GM21717 (cell line): ENCODE data around the gene ERO1B.
"Not testable (repeated sequence)": the region's sequence is repeated elsewhere in the genome, so short reads cannot be mapped to it uniquely, and the experiment has no call there.

Experiments used
- ATAC-seq: cut with Tn5 transposase; IDR thresholded peaks from one replicate; pipeline ENCODE4 v1.9.1; 2021; ENCODE audit warnings: mild to moderate bottlenecking, moderate library complexity; ENCODE audit not compliant: unreplicated experiment

ERO1B gene

GRCh38 chr1:236193184-236193583 lies 88.6 kb downstream of the ERO1B start:
- no peak for ATAC-seq

- not testable (repeated sequence) for ATAC-seq
These were observed 93.7 kb downstream of the ERO1B start for GRCh38 chr1:236188084-236188483.

GRCh38 chr1:236186471-236186870 lies 95.3 kb downstream of the ERO1B start:
- not testable (repeated sequence) for ATAC-seq

- ATAC-seq, result no peak
These were observed 96.1 kb downstream of the ERO1B start for GRCh38 chr1:236185687-236186086.

- no peak for ATAC-seq
These were observed 100.7 kb downstream of the ERO1B start for GRCh38 chr1:236181059-236181458.

- ATAC-seq, result no peak
These were observed 102.1 kb downstream of the ERO1B start for GRCh38 chr1:236179634-236180033.

- no peak for ATAC-seq
These were observed 105.1 kb downstream of the ERO1B start for GRCh38 chr1:236176337-236177336.

- ATAC-seq, result peak; percentile 63
These were observed 106.0 kb downstream of the ERO1B start for GRCh38 chr1:236175642-236176336.

GRCh38 chr1:236173174-236173767 lies 108.5 kb downstream of the ERO1B start:
- no peak for ATAC-seq

GRCh38 chr1:236172041-236172579 lies 109.6 kb downstream of the ERO1B start:
- ATAC-seq, result no peak

GRCh38 chr1:236168716-236169429 lies 112.9 kb downstream of the ERO1B start:
- no peak for ATAC-seq

- no peak for ATAC-seq
These were observed 114.2 kb downstream of the ERO1B start for GRCh38 chr1:236167578-236167977.

GRCh38 chr1:236167154-236167553 lies 114.6 kb downstream of the ERO1B start:
- no peak for ATAC-seq

GRCh38 chr1:236166041-236166440 lies 115.7 kb downstream of the ERO1B start:
- ATAC-seq, result no peak
